ENCODE results near the gene FPR1. TPM values are rescaled to one million over a fixed set of nuclear protein-coding genes. Genes with fewer than 3 reads are reported as not detected.

FPR1 gene
- total and polyA plus RNA-seq, 5 donors, result 0.97 to 15.1 (median 6.9) TPM

GRCh38 chr19:51792932-51793331 is 41.3 kb upstream of the FPR1 start:
- Histone ChIP-seq H3K9me3 (ENCODE audit: control insufficient read depth, low read length) (no peaks in the 10 kb centered on the region), H3K27ac (ENCODE audit: low read length) (no peak overlapping the region), H3K27me3 (ENCODE audit: control insufficient read depth, insufficient read depth) (no peaks in the 10 kb centered on the region), H3K4me3 (ENCODE audit: low read length) (no peak overlapping the region), H3K4me1 (ENCODE audit: control insufficient read depth, insufficient read depth, low read length) (no peaks in the 10 kb centered on the region)
- ATAC-seq (no peak), DNase-seq (no peak)
- WGBS, result 81% methylated on average over 2 of the region's 2 CpGs
- intact Hi-C loops (cut with DNase I), result no loop called here

- Histone ChIP-seq H3K9me3 (ENCODE audit: control insufficient read depth, low read length) (no peaks in the 10 kb centered on the region), H3K27me3 (ENCODE audit: control insufficient read depth, insufficient read depth) (no peaks in the 10 kb centered on the region), H3K27ac (ENCODE audit: low read length) (no peak overlapping the region), H3K4me3 (ENCODE audit: low read length) (no peak overlapping the region), H3K4me1 (ENCODE audit: control insufficient read depth, insufficient read depth, low read length) (peaks cover 3% of the 10 kb centered on the region)
- intact Hi-C loops (cut with DNase I), result loop anchor here in 1 of 4 donors (10.0 kb wide), 1 partner anchor 104 kb away; no protein-coding TSS in a partner anchor
- DNase-seq (peak in 1 of 3 donors; percentile 46), ATAC-seq (peak in 1 of 2 donors; percentile 8)
- WGBS, result 85% methylated on average over 6 of the region's 6 CpGs
Observed at GRCh38 chr19:51789061-51789795, 37.5 kb upstream of the FPR1 start.

GRCh38 chr19:51788029-51788428 is 36.4 kb upstream of the FPR1 start:
- intact Hi-C loops (cut with DNase I), result loop anchor here in 1 of 4 donors (10.0 kb wide), 1 partner anchor 103 kb away; no protein-coding TSS in a partner anchor
- Histone ChIP-seq H3K4me3 (ENCODE audit: low read length) (no peak overlapping the region), H3K9me3 (ENCODE audit: control insufficient read depth, low read length) (no peaks in the 10 kb centered on the region), H3K4me1 (ENCODE audit: control insufficient read depth, insufficient read depth, low read length) (peaks cover 3% of the 10 kb centered on the region), H3K27ac (ENCODE audit: low read length) (no peak overlapping the region), H3K27me3 (ENCODE audit: control insufficient read depth, insufficient read depth) (no peaks in the 10 kb centered on the region)
- DNase-seq, result no peak
- ATAC-seq, result no peak
- WGBS, result 85% methylated on average over 2 of the region's 2 CpGs

GRCh38 chr19:51786646-51787494 is 35.2 kb upstream of the FPR1 start:
- Histone ChIP-seq H3K4me1 (ENCODE audit: control insufficient read depth, insufficient read depth, low read length) (peaks cover 3% of the 10 kb centered on the region), H3K4me3 (ENCODE audit: low read length) (no peak overlapping the region), H3K9me3 (ENCODE audit: control insufficient read depth, low read length) (no peaks in the 10 kb centered on the region), H3K27ac (ENCODE audit: low read length) (no peak overlapping the region), H3K27me3 (ENCODE audit: control insufficient read depth, insufficient read depth) (no peaks in the 10 kb centered on the region)
- no peak for ATAC-seq
- 37% methylated on average over 6 of the region's 6 CpGs for WGBS
- no peak for DNase-seq
- intact Hi-C loops (cut with DNase I), result loop anchor here in 1 of 4 donors (10.0 kb wide), 1 partner anchor 102 kb away; no protein-coding TSS in a partner anchor

- peak; percentile 83 to 92 for ATAC-seq
- peak; percentile 72 to 81 (median 75) for DNase-seq
- H3K4me1 ChIP-seq (ENCODE audit: control insufficient read depth, insufficient read depth, low read length), result peaks cover 3% of the 10 kb centered on the region
- no peaks in the 10 kb centered on the region for H3K9me3 ChIP-seq (ENCODE audit: control insufficient read depth, low read length)
- intact Hi-C loops (cut with DNase I), result loop anchor here in 1 of 4 donors (10.0 kb wide), 1 partner anchor 100 kb away; no protein-coding TSS in a partner anchor
- H3K27ac ChIP-seq (ENCODE audit: low read length), result peak overlapping the region; percentile 56
- H3K27me3 ChIP-seq (ENCODE audit: control insufficient read depth, insufficient read depth), result no peaks in the 10 kb centered on the region
- no peak overlapping the region for H3K4me3 ChIP-seq (ENCODE audit: low read length)
- 62% methylated on average over 6 of the region's 6 CpGs for WGBS
Observed at GRCh38 chr19:51784922-51785690, 33.4 kb upstream of the FPR1 start.

GRCh38 chr19:51784109-51784785 is 32.6 kb upstream of the FPR1 start:
- Histone ChIP-seq H3K4me1 (ENCODE audit: control insufficient read depth, insufficient read depth, low read length) (peaks cover 3% of the 10 kb centered on the region), H3K9me3 (ENCODE audit: control insufficient read depth, low read length) (no peaks in the 10 kb centered on the region), H3K27me3 (ENCODE audit: control insufficient read depth, insufficient read depth) (no peaks in the 10 kb centered on the region), H3K4me3 (ENCODE audit: low read length) (no peak overlapping the region), H3K27ac (ENCODE audit: low read length) (peak overlapping the region; percentile 16)
- DNase-seq (no peak), ATAC-seq (peak in 1 of 2 donors; percentile 27)
- 55% methylated on average over 6 of the region's 6 CpGs for WGBS
- intact Hi-C loops (cut with DNase I), result loop anchor here in 1 of 4 donors (10.0 kb wide), 1 partner anchor 99 kb away; no protein-coding TSS in a partner anchor

- Histone ChIP-seq H3K4me3 (ENCODE audit: low read length) (no peak overlapping the region), H3K4me1 (ENCODE audit: control insufficient read depth, insufficient read depth, low read length) (peaks cover 3% of the 10 kb centered on the region), H3K27me3 (ENCODE audit: control insufficient read depth, insufficient read depth) (no peaks in the 10 kb centered on the region), H3K9me3 (ENCODE audit: control insufficient read depth, low read length) (no peaks in the 10 kb centered on the region), H3K27ac (ENCODE audit: low read length) (no peak overlapping the region)
- DNase-seq (no peak), ATAC-seq (no peak)
- intact Hi-C loops (cut with DNase I), result loop anchor here in 1 of 4 donors (10.0 kb wide), 1 partner anchor 99 kb away; no protein-coding TSS in a partner anchor
- 34% methylated on average over 3 of the region's 3 CpGs for WGBS
Observed at GRCh38 chr19:51783372-51783771, 31.7 kb upstream of the FPR1 start.

GRCh38 chr19:51781999-51782398 is 30.3 kb upstream of the FPR1 start:
- intact Hi-C loops (cut with DNase I), result loop anchor here in 1 of 4 donors (10.0 kb wide), 1 partner anchor 97 kb away; no protein-coding TSS in a partner anchor
- no peak overlapping the region for H3K4me3 ChIP-seq (ENCODE audit: low read length)
- DNase-seq, result no peak
- H3K27ac ChIP-seq (ENCODE audit: low read length), result no peak overlapping the region
- ATAC-seq, result no peak
- no peaks in the 10 kb centered on the region for H3K9me3 ChIP-seq (ENCODE audit: control insufficient read depth, low read length)
- H3K4me1 ChIP-seq (ENCODE audit: control insufficient read depth, insufficient read depth, low read length), result peaks cover 5% of the 10 kb centered on the region
- WGBS, result 65% methylated on average over 3 of the region's 3 CpGs
- no peaks in the 10 kb centered on the region for H3K27me3 ChIP-seq (ENCODE audit: control insufficient read depth, insufficient read depth)

- no peaks in the 10 kb centered on the region for H3K9me3 ChIP-seq (ENCODE audit: control insufficient read depth, low read length)
- peaks cover 5% of the 10 kb centered on the region for H3K4me1 ChIP-seq (ENCODE audit: control insufficient read depth, insufficient read depth, low read length)
- no peak for ATAC-seq
- DNase-seq, result no peak
- H3K4me3 ChIP-seq (ENCODE audit: low read length), result no peak overlapping the region
- H3K27ac ChIP-seq (ENCODE audit: low read length), result no peak overlapping the region
- H3K27me3 ChIP-seq (ENCODE audit: control insufficient read depth, insufficient read depth), result no peaks in the 10 kb centered on the region
- intact Hi-C loops (cut with DNase I), result loop anchor here in 1 of 4 donors (10.0 kb wide), 1 partner anchor 95 kb away; no protein-coding TSS in a partner anchor
- WGBS, result 57% methylated on average over 2 of the region's 2 CpGs
Observed at GRCh38 chr19:51780270-51780669, 28.6 kb upstream of the FPR1 start.

GRCh38 chr19:51779703-51780102 is 28.0 kb upstream of the FPR1 start:
- Histone ChIP-seq H3K9me3 (ENCODE audit: control insufficient read depth, low read length) (no peaks in the 10 kb centered on the region), H3K27ac (ENCODE audit: low read length) (no peak overlapping the region), H3K27me3 (ENCODE audit: control insufficient read depth, insufficient read depth) (no peaks in the 10 kb centered on the region), H3K4me3 (ENCODE audit: low read length) (no peak overlapping the region), H3K4me1 (ENCODE audit: control insufficient read depth, insufficient read depth, low read length) (peaks cover 3% of the 10 kb centered on the region)
- WGBS, result 53% methylated on average over 2 of the region's 2 CpGs
- DNase-seq (no peak), ATAC-seq (no peak)
- intact Hi-C loops (cut with DNase I), result loop anchor here in 2 of 4 donors (10.0 kb wide), 2 partner anchors 55 to 95 kb away; partner anchors contain the start of gene HAS1 (in 1 of the 2)

All from right cardiac atrium (tissue), 5 donors.